K562 (cell line): ENCODE data around the gene SLC28A1. TPM values are rescaled to one million over a fixed set of nuclear protein-coding genes. Genes with fewer than 3 reads are reported as not detected.

Experiments
- ATAC-seq: fragments of 200-7000 bp; cut with Tn5 transposase; 3 replicates; pipeline ENCODE4 v1.9.1; 2020; ENCODE audit warnings: moderate library complexity
- BruUV-seq: library from RNA; stranded (reverse); fragments of 400-500 nt; replicated peaks from 2 replicates; lab custom pipeline; 2021; lab: Mats Ljungman, UMichigan
- CTCF ChIA-PET: fragments of 300-600 bp; formaldehyde crosslinking; extraction: SDS; loops from one replicate; lab custom pipeline; 2021; ENCODE audit warnings: low intra/inter-chr PET ratio; lab: Yijun Ruan, JAX
- POLR2A ChIA-PET: fragments of 300-600, 350-650 bp; sonication (Branson Sonifier 250); formaldehyde crosslinking; extraction: SDS; loops from one replicate; lab custom pipeline; 2021; ENCODE audit warnings: antibody characterized with exemption, inconsistent platforms; lab: Yijun Ruan, JAX
- DNase-seq, 4 experiments: peaks; one replicate each; pipeline versions ENCODE4 v3.0.0 to v3.0.0-alpha.2; 2011 to 2018; ENCODE audit warnings: low spot score in 3 of 4, mixed read lengths in 3 of 4; ENCODE audit errors: extremely low read depth in 1 of 4
- FAIRE-seq: peaks from 2 replicates; lab custom pipeline; 2011; peaks lifted over from hg19 to GRCh38; lab: Jason Lieb, UNC
- H2AFZ ChIP-seq: 2 replicates; pipeline ENCODE4 v1.6.0; 2011; ENCODE audit warnings: low read depth, low read length, control low read depth, inconsistent platforms
- H3K27ac ChIP-seq: fragments of 200-600 bp; 3 replicates; pipeline ENCODE4 v1.8.0; 2011; ENCODE audit warnings: low read depth, mild to moderate bottlenecking, control low read depth, inconsistent platforms, low read length, moderate library complexity, mixed read lengths; ENCODE audit errors: extremely low read depth
- H3K27me3 ChIP-seq, 2 experiments: fragments of 300-600 bp in 1 of 2; 2 replicates in 1 of 2; 3 replicates in 1 of 2; pipeline versions ENCODE4 v1.6.0 to v1.8.0; 2011; ENCODE audit warnings: inconsistent platforms in 2 of 2, low read length in 2 of 2, mild to moderate bottlenecking in 1 of 2, mixed read lengths in 1 of 2, moderate library complexity in 1 of 2; ENCODE audit not compliant: control insufficient read depth in 2 of 2, insufficient read depth in 2 of 2
- H3K36me3 ChIP-seq: fragments of 300-600 bp; 3 replicates; pipeline ENCODE4 v1.8.0; 2011; ENCODE audit warnings: mild to moderate bottlenecking, low read length, inconsistent platforms; ENCODE audit not compliant: control insufficient read depth, insufficient read depth
- H3K4me1 ChIP-seq, 2 experiments: fragments of 200-600 bp in 1 of 2; replicated peaks in 1 of 2; 2 replicates in 1 of 2; 3 replicates in 1 of 2; pipeline versions ENCODE4 v1.5.1 to v1.8.0; 2011; ENCODE audit warnings: inconsistent platforms in 2 of 2, low read length in 2 of 2, mild to moderate bottlenecking in 1 of 2, mixed read lengths in 1 of 2, moderate library complexity in 1 of 2; ENCODE audit not compliant: control insufficient read depth in 2 of 2, insufficient read depth in 2 of 2
- H3K4me2 ChIP-seq: 2 replicates; pipeline ENCODE4 v1.6.1; 2011; ENCODE audit warnings: low read length, control low read depth, inconsistent platforms, mixed read lengths; ENCODE audit not compliant: insufficient read depth
- H3K4me3 ChIP-seq: fragments of 200-600 bp; sonication (generic), shearing (Covaris generic); 2 replicates; pipeline ENCODE4 v1.5.1; 2016; ENCODE audit warnings: control low read depth, inconsistent platforms
- H3K79me2 ChIP-seq: fragments of 200-600 bp; 3 replicates; pipeline ENCODE4 v1.8.0; 2011; ENCODE audit warnings: low read length, inconsistent platforms; ENCODE audit not compliant: control insufficient read depth, insufficient read depth
- H3K9ac ChIP-seq, 2 experiments: 2 replicates each; pipeline versions ENCODE4 v1.6.0 to v1.6.1; 2011; ENCODE audit warnings: low read depth in 2 of 2, low read length in 2 of 2, control low read depth in 1 of 2, inconsistent platforms in 1 of 2, mild to moderate bottlenecking in 1 of 2, mixed read lengths in 1 of 2; ENCODE audit not compliant: insufficient read depth in 1 of 2
- H3K9me1 ChIP-seq: one replicate; pipeline ENCODE4 v1.6.0; 2011; ENCODE audit warnings: inconsistent platforms, mild to moderate bottlenecking, low read length, moderate library complexity; ENCODE audit not compliant: control insufficient read depth, insufficient read depth
- H3K9me3 ChIP-seq: replicated peaks from 2 replicates; pipeline ENCODE4 v1.5.1; 2011; ENCODE audit warnings: low read depth, low read length, inconsistent platforms; ENCODE audit not compliant: control insufficient read depth, insufficient read depth
- H4K20me1 ChIP-seq: replicated peaks from 2 replicates; pipeline ENCODE4 v1.6.1; 2011; ENCODE audit warnings: low read length, inconsistent platforms, mixed read lengths; ENCODE audit not compliant: control insufficient read depth, insufficient read depth
- CREM ChIP-seq: IDR thresholded peaks from 2 replicates; pipeline ENCODE4 v1.6.1; 2014; ENCODE audit warnings: antibody characterized with exemption, low read depth
- EGR1 ChIP-seq: fragments of 450-650 bp; conservative IDR thresholded peaks from 2 replicates; pipeline ENCODE4 v1.6.1; 2017; ENCODE audit warnings: mild to moderate bottlenecking
- MCM3 ChIP-seq: fragments of 450-650 bp; IDR thresholded peaks from 2 replicates; pipeline ENCODE4 v1.6.1; 2016
- NFIC ChIP-seq: fragments of 450-650 bp; IDR thresholded peaks from 2 replicates; pipeline ENCODE4 v1.6.1; 2017; ENCODE audit warnings: mild to moderate bottlenecking, inconsistent platforms
- SRSF9 ChIP-seq: fragments of 200-400 bp; formaldehyde crosslinking; IDR thresholded peaks from 2 replicates; pipeline ENCODE4 v1.6.1; 2017; ENCODE audit warnings: low read depth, low read length, borderline replicate concordance
- WGBS: fragments of 100-300 bp; shearing (Covaris generic); methylation state at CpG from one replicate; pipeline ENCODE4 v1.1.6; 2016; ENCODE audit warnings: low coverage, mixed read lengths; ENCODE audit not compliant: insufficient coverage; ENCODE audit errors: missing lambda C conversion rate; 5-methylcytosine and 5-hydroxymethylcytosine counted together
- in situ Hi-C: fragments of 300-500 bp; cut with MboI; formaldehyde crosslinking; loops from 4 replicates; pipeline ENCODE4 v1.15.0; 2018; ENCODE audit warnings: inconsistent platforms, mixed read lengths
- intact Hi-C: fragments of 100-400 bp; cut with micrococcal nuclease; formaldehyde crosslinking; loops from 2 replicates; pipeline ENCODE4 v1.14.2; 2022
- polyA plus RNA-seq, 8 experiments: library from polyadenylated mRNA; depleted of rRNA in 4 of 8; stranded (reverse) in 5 of 8; unstranded in 3 of 8; fragments of >200 nt; fragmentation: Nextera tagmentation in 2 of 8; fragmentation: Illumina TruSeq in 1 of 8; extraction: Ambion mirVana in 2 of 8; extraction: Trizol in 1 of 8; gene quantifications; 2 replicates each; pipeline versions ENCODE4 v1.2.1 to v1.2.3, GENCODE V29; 2011 to 2014; ENCODE audit warnings: inconsistent platforms in 1 of 8, missing spikeins in 1 of 8
- total RNA-seq, 7 experiments: library from RNA; depleted of rRNA in 6 of 7; stranded (reverse); fragments of >200 nt in 6 of 7; fragmentation: Illumina TruSeq in 2 of 7; extraction: Trizol in 2 of 7; gene quantifications; 2 replicates each; pipeline versions ENCODE4 v1.2.1 to v1.2.3, GENCODE V29; 2011 to 2021; ENCODE audit warnings: low replicate concordance in 1 of 7
- TF ChIP-seq, protein P1 (sequence below): sonication (generic); formaldehyde crosslinking; IDR thresholded peaks from 2 replicates; pipeline ENCODE4 v1.8.1; 2023; ENCODE audit warnings: mild to moderate bottlenecking, missing genetic modification reagents

Gene SLC28A1
- total and polyA plus RNA-seq, 9 of the 15 experiments (the other 6 are each of a cell fraction or from before 2014, with no cell fraction given): 0.04 TPM; not detected in 8

DNA sequence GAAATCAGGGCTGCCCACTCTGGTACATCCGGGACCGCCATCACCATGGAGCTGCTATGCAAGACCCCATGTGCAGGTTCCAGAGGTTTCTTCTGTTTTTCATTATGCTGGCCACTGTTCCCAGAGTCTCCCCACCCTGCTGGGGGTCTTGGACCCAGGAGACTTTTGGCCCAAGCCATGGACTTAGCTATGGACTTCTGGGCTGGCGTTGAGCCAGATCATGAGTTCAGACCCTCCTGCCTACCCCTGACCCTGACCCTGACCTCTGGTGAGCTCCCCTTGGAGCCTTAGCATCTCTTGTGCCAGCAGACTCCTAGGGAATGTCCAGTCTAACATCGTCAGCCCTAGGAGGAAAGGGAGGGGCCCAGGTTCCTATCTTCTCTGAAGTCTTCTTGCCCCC lies 25.3 kb downstream of the SLC28A1 start:
- WGBS: 37% methylated on average over 4 of the region's 4 CpGs
- ChIA-PET CTCF (no interaction called here), POLR2A (interaction anchor here (0.5 to 0.7 kb wide), 5 partner anchors 8 to 544 kb away, joined by 3 to 4 read pairs (median 4); no protein-coding TSS in a partner anchor)
- FAIRE-seq (no peak), ATAC-seq (no peak), DNase-seq (no peak)
- Histone ChIP-seq H3K9me1 (no peaks in the 10 kb centered on the region), H3K27me3 (no peaks in the 10 kb centered on the region), H3K4me2 (no peak overlapping the region), H2AFZ (no peak overlapping the region), H3K4me1 (peaks cover 25 to 29% of the 10 kb centered on the region in 2 experiments), H3K9ac (no peak overlapping the region), H3K27ac (no peak overlapping the region), H4K20me1 (no peaks in the 10 kb centered on the region), H3K9me3 (no peaks in the 10 kb centered on the region), H3K79me2 (no peaks in the 10 kb centered on the region), H3K36me3 (no peaks in the 10 kb centered on the region), H3K4me3 (no peak overlapping the region)
- intact Hi-C loops: no loop called here
- BruUV-seq: no TSS peak
- in situ Hi-C loops: no loop called here
- peak; percentile 53 for TF ChIP-seq NFIC
- TF ChIP-seq MCM3: no peak

DNA sequence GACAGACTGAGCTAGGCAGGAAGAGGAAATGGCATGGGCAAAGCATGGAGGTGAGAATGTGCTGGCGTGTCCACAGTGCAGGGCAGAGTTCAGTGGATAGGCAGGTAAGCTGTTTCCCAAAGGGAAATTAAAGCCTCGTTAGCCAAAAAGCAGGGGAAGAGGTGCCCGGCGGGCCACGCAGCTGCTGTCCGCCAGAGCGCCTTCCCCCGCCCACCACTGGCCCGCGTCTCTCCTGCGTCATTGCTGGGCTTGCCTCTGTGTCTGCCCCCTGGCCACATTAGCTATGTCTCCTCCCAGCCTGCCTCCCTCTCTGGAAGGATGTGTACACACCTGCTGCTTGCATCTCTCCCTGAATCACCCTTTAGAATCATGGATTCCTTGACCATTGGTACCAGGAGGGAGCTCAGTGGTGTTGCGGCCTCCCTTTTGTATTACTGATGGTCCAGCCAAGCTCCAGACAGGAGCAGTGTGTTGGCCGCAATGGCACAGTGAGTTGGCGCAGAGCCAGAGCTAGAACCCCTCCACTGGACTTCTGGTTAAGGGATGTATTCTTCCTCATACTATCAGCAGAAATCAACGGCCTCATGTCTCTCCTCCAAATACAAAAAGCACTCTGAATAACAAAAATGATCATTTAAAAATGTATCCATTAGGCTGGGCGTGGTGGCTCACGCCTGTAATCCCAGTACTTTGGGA lies 26.6 kb downstream of the SLC28A1 start:
- ChIA-PET CTCF (no interaction called here), POLR2A (interaction anchor here (0.6 to 0.9 kb wide), 2 partner anchors 30 to 43 kb away, joined by 3 read pairs; no protein-coding TSS in a partner anchor)
- FAIRE-seq (no peak), DNase-seq (no peak), ATAC-seq (peak; percentile 15; the same call in 1 of the 3 replicates)
- Histone ChIP-seq H3K27ac (no peak overlapping the region; the same call in 2 of the 3 replicates), H3K4me3 (no peak overlapping the region), H3K9ac (peak overlapping the region; percentile 26 to 54; a peak in 2 of 4 replicates), H2AFZ (peak overlapping the region; percentile 73), H3K27me3 (no peaks in the 10 kb centered on the region), H4K20me1 (no peaks in the 10 kb centered on the region), H3K79me2 (no peaks in the 10 kb centered on the region), H3K9me1 (no peaks in the 10 kb centered on the region), H3K4me2 (peak overlapping the region; percentile 45), H3K36me3 (no peaks in the 10 kb centered on the region), H3K4me1 (peaks cover 29 to 38% of the 10 kb centered on the region in 2 experiments), H3K9me3 (no peaks in the 10 kb centered on the region)
- intact Hi-C loops (no loop called here), in situ Hi-C loops (no loop called here)
- peak; percentile 84 for TF ChIP-seq NFIC
- TF ChIP-seq SRSF9: no peak
- peak; percentile 45 for TF ChIP-seq EGR1
- TF ChIP-seq CREM: peak; percentile 55
- TF ChIP-seq, protein P1, sequence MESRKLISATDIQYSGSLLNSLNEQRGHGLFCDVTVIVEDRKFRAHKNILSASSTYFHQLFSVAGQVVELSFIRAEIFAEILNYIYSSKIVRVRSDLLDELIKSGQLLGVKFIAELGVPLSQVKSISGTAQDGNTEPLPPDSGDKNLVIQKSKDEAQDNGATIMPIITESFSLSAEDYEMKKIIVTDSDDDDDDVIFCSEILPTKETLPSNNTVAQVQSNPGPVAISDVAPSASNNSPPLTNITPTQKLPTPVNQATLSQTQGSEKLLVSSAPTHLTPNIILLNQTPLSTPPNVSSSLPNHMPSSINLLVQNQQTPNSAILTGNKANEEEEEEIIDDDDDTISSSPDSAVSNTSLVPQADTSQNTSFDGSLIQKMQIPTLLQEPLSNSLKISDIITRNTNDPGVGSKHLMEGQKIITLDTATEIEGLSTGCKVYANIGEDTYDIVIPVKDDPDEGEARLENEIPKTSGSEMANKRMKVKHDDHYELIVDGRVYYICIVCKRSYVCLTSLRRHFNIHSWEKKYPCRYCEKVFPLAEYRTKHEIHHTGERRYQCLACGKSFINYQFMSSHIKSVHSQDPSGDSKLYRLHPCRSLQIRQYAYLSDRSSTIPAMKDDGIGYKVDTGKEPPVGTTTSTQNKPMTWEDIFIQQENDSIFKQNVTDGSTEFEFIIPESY: peak; percentile 83
- WGBS: 52% methylated on average over 13 of the region's 17 CpGs
- no TSS peak for BruUV-seq
